ENCODE measurements around the gene B3GAT3.
A peak's percentile ranks its signal among the peaks of the same experiment; 100 is the strongest.

The B3GAT3 gene

DNA sequence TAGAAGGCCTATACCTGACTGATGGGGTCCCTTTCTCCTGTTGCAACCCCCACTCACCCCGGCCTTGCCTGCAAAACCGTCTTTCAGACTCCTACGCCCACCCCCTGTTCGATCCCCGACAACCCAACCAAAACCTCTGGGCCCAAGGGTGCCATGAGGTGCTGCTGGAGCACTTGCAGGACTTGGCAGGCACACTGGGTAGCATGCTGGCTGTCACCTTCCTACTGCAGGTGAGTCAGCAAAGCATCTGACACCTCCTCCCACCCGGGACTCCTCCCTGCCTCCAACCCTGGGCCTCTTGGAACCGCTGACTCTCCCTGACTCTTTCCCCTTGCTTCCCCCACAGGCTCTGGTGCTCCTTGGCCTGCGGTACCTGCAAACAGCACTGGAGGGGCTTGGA, 7.5 kb downstream of the B3GAT3 start:
- TF ChIP-seq, protein P1, sequence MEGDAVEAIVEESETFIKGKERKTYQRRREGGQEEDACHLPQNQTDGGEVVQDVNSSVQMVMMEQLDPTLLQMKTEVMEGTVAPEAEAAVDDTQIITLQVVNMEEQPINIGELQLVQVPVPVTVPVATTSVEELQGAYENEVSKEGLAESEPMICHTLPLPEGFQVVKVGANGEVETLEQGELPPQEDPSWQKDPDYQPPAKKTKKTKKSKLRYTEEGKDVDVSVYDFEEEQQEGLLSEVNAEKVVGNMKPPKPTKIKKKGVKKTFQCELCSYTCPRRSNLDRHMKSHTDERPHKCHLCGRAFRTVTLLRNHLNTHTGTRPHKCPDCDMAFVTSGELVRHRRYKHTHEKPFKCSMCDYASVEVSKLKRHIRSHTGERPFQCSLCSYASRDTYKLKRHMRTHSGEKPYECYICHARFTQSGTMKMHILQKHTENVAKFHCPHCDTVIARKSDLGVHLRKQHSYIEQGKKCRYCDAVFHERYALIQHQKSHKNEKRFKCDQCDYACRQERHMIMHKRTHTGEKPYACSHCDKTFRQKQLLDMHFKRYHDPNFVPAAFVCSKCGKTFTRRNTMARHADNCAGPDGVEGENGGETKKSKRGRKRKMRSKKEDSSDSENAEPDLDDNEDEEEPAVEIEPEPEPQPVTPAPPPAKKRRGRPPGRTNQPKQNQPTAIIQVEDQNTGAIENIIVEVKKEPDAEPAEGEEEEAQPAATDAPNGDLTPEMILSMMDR (conservative IDR thresholded peaks at IDR 0.05; ENCODE audit: low read depth, low read length) = no peak
- DNase-seq (ENCODE audit: low read depth) = no peak
- H3K4me3 ChIP-seq (ENCODE audit: low read length) = no peak overlapping the region

DNA sequence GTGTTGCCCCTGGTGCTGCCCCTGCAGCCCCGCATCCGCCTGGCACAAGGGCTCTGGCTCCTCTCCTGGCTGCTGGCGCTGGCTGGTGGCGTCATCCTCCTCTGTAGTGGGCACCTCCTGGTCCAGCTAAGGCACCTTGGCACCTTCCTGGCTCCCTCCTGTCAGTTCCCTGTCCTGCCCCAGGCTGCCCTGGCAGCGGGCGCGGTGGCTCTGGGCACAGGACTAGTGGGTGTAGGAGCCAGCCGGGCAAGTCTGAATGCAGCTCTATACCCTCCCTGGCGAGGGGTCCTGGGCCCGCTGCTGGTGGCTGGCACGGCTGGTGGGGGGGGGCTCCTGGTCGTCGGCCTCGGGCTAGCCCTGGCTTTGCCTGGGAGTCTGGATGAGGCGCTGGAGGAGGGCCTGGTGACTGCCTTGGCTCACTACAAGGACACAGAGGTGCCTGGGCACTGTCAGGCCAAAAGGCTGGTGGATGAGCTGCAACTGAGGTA, 8.5 kb downstream of the B3GAT3 start:
- H3K4me3 ChIP-seq (ENCODE audit: low read length) = peak overlapping the region; percentile 76
- TF ChIP-seq, protein P1 (conservative IDR thresholded peaks at IDR 0.05; ENCODE audit: low read depth, low read length) = no peak
- DNase-seq (ENCODE audit: low read depth) = no peak

- no peak for DNase-seq (ENCODE audit: low read depth)
- peak within 1 kb of the TSS; percentile 76 for H3K4me3 ChIP-seq (ENCODE audit: low read length)
- TF ChIP-seq, protein P1 (conservative IDR thresholded peaks at IDR 0.05; ENCODE audit: low read depth, low read length) = peak; percentile 80
These were observed 9.2 kb downstream of the B3GAT3 start, which contains the start of the genes EML3 and ROM1 for GRCh38 chr11:62612366-62613290. EML3 (minus strand) TSS chr11:62612775; CDS start chr11:62612457, 318 bp downstream. ROM1 (plus strand) TSS chr11:62613257; CDS start chr11:62613282, 25 bp downstream.

DNA sequence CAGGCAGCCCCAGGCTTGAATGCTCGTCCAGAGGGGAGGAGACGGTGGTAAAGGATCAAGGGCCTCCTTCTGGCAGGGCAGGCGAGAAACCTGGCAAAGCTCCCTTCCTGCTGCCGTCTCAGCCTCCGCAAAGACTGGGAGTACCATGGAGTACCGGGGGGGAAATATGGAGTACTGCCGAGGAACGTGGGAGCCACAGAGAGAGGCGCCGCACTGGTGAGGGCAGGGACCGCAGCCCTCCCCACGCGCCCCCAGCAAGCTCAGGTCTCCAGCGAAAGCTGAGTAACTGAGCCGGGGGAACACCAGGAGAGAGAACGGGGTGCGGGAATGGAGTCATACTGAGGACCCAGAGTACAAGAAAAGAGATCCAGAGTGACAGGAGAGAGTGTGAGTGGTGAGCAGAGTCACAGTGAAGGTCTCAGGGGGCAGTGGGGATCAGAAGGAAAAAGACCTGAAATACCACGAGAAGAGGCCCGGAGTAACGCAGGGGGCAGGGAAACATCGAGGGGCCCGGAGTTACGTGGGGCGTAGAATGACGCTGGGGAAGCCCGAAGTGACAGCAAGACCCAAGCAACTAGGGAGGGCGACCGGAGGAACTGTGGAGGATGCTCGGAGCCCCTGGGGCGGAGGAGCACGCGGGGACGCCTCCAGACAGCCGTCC, 10.0 kb downstream of the B3GAT3 start:
- DNase-seq (ENCODE audit: low read depth) = no peak
- TF ChIP-seq, protein P1 (conservative IDR thresholded peaks at IDR 0.05; ENCODE audit: low read depth, low read length) = peak; percentile 3
- peak overlapping the region; percentile 76 for H3K4me3 ChIP-seq (ENCODE audit: low read length)

GRCh38 chr11:62610814-62611704, 10.7 kb downstream of the B3GAT3 start:
- no peak for DNase-seq (ENCODE audit: low read depth)
- TF ChIP-seq, protein P1 (conservative IDR thresholded peaks at IDR 0.05; ENCODE audit: low read depth, low read length) = no peak
- H3K4me3 ChIP-seq (ENCODE audit: low read length) = peak overlapping the region; percentile 76

- TF ChIP-seq, protein P1 (conservative IDR thresholded peaks at IDR 0.05; ENCODE audit: low read depth, low read length) = no peak
- no peak for DNase-seq (ENCODE audit: low read depth)
- H3K4me3 ChIP-seq (ENCODE audit: low read length) = no peak overlapping the region
These were observed 11.4 kb downstream of the B3GAT3 start for GRCh38 chr11:62610403-62610802.
